NCI-H2029 (cell line): Measurements from ENCODE around the gene TBXAS1.

Source experiments
- DNase-seq: peaks from one replicate; lab custom pipeline; 2025; lab: John Stamatoyannopoulos, UW

The TBXAS1 gene

DNA sequence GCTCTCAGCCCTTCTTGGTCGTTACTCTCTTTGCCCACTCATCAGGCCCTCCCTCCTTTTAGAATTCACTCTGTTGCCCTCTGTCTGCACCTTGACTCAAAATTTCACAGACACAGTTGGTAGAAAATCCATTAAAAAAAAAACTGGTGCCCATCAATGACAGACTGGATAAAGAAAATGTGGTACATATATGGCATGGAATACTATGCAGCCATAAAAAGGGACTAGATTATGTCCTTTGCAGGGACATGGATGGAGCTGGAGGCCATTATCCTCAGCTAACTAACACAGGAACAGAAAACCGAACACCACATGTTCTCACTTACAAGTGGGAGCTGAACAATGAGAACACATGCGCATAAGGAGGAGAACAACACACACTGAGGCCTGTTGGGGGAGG, 118.0 kb downstream of the TBXAS1 start:
- no peak for DNase-seq

DNA sequence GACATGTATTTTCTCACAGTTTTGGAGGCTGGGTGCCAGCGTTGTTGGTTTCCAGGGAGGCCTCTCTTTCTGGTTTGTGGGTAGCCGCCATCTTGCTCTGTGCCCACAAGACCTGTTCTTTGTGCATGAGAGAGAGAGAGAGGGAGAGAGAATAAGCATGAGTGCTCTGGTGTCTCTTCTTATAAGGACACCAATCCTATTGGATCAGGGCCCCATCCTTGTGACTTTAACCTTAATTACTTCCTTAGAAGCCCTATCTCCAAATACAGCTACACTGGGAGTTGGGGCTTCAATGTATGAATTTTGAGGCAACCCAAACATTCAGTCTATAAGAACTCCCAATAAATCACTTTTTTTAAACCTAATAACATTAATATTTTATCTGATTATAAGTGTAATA, 119.1 kb downstream of the TBXAS1 start:
- DNase-seq: no peak

DNA sequence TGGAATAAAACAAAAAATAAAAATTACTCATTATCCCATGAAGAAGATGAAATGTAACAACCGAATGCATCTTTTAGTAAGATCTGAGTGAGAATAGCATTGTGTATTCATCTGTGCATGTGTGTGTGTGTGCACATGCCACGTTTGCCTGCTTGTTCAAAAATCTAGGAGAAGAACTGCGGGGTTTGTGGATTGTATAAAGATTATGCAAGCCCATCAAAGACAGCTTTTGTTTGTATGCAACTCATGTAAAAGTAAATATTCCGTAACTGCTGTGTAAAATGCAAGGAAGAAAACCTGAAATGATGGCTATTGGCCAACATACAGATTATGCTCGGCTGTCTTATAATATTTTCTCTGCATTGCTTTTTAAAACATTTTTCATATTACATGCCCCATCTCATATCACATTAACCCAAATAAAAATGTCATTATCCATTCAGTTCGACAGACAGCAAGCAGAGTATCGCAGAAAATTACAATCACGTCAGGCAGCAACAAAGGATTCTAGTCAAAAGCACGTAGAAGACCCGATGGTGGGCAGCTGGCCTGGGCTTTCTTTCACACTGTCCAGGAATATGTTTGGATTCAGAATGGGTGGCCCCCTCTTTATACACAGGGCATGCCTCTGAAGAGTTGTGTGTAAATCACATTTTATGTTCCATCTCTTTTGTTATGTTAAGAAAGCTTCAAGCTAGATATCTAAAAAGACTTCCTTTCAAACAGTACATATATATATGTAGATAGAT, 119.7 kb downstream of the TBXAS1 start:
- DNase-seq: no peak

DNA sequence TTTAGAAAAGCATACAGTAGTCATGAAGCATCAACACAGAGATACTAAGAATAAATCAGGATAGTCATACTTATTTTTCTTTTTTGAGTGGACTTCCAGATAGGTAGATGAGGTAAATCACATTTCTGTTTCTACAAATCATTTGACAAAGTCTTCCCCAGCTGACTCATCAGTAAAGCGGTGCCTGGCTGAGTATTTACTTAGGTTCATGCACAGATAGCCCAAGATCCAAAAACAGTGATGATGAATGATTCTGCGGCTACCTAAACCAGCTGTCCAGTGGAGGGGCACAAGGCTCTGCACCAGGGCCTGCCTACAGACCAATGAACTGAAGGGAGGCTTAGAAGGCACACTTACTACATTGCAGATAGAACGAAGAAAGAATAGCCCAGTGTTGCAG, 120.6 kb downstream of the TBXAS1 start:
- DNase-seq: no peak

DNA sequence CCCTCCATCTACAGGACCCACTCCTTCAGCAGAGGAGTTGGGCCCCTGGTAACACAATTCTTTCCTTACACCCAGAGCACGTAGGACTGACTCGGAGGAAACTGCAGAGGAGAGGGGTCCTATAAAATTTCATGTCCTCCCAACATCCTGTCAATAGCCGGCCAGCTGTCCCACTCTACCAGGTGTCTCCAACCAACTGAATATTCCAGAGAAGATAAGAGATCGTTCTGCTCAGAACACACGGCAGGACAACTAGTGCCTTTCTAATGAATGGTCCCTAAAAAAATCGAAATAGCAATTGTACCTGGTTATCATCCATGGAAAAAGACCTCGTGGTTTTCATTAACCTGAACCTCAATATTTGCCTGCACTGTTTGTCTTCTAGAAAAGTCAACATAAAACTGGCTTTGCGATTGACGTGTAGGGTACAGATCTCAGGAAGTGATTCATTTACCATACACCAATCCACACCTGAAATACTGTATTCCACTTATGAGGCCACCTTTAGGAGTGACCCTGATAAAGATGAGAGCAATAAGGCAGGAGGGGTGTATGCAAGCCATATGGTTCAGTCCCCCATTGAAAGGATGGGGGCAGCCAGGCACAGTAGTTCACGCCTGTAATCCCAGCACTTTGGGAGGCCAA, 121.9 kb downstream of the TBXAS1 start:
- DNase-seq: no peak

DNA sequence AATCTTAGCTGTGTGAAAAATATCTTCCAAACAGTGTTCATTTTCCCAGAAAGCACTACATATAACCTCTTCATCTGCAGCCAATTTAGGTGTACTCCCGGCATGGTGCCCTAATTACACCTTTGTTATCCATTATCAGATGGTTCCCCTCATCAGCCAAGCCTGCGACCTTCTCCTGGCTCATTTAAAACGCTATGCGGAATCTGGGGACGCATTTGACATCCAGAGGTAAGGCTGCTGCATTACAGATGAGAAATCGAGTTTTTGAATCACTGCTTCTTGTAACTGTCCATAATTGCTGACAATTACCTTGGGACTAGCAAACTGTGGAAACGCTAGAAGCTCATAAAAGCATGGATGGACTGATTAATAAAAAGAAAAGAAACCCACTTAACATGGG, 124.2 kb downstream of the TBXAS1 start:
- DNase-seq: no peak

DNA sequence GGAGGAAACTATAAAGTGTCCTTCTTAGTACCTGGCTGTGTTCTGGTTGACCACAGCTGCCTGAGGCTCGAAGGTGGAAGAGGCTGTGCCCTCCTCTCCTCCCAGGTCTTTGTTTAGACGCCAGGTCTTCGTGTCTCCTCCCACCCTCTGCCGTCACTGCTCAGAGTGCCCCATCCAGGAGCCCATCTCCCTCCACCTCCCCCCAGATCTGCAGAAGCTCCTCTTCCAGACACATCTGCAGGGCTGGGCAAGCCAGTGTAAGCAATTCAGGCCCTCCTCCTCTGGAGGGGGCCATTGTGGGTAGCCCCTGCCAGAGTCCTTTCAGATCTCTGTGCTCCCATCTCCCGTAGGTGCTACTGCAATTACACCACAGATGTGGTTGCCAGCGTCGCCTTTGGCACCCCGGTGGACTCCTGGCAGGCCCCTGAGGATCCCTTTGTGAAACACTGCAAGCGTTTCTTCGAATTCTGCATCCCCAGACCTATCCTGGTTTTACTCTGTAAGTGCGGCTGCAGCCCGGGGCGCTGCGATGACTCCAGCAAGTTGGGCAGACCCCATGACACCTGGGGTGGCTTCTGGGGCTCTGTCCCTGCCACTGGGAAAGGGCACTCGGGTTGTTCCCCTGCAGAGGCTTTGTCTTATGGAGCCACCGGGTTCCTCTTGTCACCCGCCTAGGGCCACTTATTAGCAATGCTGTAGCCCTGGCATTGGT, 126.2 kb downstream of the TBXAS1 start:
- DNase-seq: no peak

DNA sequence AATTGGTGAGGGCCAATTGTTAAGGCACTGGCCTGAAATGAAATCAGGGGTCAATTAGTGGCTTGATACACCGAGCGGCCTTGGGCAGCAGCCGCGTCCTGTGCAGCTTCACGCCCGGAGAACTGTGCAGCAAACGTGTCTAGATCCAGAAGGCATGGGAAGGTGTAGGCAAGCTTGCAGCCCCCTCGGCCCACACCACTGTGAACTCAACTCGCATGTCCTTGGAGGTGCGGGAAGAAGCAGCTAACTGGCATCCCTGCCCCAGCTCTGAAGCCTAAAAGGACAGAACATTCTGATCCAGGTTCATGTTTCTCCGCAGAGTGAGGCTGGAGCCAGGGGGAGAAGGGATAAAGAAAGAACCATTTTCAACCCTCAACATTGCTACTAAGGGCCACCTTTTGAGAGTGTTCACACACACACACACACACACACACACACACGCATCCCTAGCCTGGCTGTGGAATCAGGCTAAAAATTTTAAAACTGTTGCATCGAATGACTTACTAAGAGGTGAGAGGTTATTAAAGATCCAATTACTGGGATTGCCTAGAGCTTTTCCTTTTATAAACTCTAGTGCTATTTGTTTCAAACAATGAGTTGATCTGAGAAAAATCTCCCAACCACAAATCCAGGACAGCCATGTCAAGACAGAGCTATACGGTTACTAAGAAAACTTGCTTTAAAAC, 129.7 kb downstream of the TBXAS1 start:
- no peak for DNase-seq

DNA sequence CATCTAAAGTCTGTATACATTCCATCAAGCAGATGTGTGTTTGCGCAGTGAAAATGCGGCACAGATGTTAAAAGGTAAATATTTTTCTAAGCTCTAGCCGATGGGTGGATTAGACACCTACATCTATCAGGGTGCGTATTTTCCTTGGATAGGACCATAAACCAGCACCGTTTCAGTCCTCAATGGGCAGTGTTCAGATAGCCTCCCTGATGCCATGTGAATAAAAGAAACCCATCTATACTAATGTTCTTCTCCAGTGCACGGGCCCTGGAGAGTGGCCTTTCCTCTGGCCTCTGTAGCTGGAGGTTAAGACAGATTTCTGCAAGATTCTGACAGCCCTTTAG, 130.2 kb downstream of the TBXAS1 start:
- no peak for DNase-seq

DNA sequence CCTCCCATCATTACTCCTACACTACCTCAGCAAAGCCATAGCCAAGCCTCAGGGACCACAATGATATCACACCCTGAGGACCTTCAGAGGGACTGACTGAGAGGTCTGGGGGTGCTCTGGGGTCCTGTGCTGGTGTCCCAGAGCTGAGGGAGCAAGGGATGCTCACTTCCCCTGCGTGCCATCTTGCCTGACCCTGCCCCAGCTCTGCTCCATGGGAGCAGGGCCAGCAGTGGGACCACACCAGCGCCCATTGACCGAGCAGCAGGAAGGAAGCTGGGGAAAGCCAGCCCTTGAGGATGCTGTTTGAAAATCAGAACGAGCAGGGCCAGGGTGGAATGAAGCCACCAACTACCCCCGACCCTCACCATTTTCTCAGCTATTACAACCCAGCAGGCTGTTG, 130.7 kb downstream of the TBXAS1 start:
- DNase-seq: no peak

DNA sequence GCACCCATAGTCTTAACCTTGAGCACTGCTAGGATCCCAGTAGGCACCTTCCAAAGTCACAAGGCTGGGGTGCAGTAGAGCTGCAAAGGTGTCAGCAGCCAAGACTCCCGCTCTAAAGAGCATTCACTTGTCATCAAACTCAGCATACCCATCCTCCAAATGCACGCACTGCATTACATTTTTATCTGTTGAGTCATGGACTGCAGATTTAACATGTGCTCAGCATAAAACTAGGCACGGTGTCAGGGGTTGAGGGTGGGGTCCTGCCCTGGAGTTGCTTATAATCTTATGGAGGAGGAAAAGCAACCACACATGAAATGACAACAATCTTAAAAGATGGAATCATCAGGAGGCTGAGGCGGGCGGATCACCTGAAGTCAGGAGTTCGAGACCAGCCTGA, 131.1 kb downstream of the TBXAS1 start:
- DNase-seq: no peak

DNA sequence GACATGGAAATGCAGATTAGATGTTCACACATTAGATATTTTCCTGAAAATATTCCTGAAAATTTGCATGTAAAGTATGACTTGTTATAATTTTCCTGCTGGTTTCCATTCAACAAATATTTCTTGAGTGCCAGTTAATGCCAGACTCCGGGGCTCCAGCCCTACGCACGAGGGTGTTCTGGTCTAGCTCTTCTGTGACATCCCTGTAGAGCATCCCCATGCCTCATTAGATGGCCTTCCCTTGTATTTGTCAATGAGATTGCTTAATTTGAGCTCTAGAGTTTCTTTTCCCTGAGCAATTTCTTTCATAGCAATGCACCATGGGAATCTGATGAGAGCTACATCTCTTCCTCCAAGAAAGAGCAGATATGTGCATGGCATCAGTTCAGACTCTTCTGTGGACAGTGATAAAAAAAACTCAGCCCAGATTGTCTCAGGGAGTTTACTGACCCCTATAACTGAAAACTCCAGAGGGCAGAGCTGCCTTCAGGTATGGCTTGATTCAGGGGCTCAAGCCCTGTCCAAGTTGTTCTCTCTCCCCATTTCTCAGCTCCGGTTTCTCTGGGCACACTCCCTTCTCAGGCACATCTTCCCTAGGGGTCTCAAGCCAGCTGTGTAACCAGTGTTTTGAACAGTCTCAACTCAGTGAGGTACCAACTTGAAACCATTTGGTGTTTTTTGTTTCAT, 137.0 kb downstream of the TBXAS1 start:
- no peak for DNase-seq

DNA sequence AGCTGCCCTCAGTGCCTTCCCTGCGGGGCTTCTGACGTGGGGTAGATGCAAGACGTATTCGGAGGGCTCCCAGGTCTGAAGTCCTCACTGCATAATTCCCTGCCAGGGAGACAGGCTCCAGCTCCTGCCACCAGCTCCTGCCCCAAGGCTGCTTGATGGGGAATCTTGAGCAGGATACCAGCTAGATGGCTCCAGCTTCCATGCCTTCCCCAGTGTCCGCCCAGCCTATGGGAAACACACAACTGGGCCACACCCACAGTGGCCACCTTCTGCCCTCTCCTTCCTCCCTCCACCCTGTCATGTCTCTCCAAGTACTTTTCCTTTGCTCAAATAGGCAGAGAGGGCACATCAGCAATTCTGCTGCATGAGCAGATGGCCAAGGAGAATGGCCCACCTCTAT, 137.9 kb downstream of the TBXAS1 start:
- DNase-seq: no peak

DNA sequence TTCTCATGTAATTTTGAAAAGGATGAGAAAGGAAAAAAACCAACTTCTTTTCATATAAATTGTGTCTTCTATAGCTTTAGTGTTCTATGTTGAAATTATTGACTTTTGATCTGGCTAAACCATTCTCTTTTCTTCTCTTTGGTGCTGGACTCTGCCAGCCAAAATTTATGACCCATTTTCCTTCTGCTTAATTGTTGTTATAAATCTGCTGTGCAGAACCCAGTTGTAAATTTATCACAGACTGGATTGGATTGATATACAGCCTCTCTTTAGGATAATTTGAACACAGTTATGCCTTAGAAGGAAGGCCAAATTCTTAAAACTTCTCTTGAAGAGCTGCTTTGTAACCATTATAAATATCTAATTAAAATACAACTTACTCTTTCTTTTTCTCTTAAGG, 139.9 kb downstream of the TBXAS1 start:
- no peak for DNase-seq

DNA sequence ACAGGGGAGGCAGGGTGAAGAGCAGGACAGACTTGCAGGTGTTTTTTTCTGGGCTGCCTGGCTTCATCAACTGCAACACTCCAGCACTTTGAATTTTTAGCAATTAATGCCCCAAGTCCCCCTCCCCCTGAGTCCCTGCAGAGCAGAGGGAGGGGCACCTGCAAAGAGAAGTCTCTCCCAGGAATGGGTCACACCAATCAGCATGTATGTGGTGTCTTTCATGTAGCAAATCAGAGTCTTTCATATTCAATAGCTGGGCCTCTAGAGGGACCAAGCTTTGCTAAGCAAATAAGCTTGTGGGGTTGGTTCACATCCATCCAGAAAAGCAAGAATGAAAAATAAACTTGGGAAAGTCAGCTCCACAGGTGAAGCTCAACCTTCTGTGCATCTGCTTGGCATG, 143.0 kb downstream of the TBXAS1 start:
- no peak for DNase-seq

DNA sequence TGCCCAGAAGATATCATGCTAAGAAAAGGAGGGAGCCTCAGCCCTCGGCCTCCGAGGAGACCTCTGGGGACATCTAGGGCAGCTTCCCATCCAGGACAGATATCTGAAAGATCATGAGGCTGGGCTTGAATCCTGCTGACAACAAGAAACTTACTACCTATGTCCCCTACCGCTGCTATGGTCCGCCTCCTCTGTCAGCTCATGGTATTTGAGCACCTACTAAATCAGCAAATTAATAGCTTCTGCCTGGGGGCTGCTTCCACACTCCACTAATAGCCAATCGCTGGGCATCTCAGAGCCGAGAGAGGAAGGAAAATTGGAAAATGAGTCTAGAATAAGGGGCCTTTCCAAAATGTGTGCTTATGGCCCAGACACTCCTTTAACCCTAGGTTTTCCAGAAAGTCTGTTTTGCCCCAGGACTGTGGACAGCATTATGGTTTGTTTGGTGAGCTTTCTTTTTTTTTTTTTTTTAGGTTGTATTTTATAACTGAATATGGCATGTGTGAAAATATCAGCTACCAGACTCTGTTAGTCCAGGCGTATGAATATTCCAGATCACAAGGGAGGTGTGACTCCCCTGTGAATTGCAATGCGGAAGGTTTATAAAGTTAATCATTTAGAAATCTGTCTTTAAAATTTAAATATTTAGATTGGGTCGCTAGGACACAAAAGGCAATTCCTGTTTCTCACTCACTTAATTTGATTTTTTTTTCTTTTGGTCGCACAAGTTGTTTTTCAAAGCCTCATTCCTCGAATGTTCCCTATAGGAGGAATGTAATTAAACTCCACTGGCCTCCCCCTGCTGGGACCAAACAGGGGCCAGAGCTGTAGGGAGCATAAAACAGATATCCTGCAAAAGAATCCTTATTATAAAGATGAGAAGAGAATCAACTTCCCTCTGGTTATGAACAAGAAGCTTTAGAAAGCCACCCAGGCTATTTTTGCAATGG, 144.3 kb downstream of the TBXAS1 start:
- DNase-seq: no peak

DNA sequence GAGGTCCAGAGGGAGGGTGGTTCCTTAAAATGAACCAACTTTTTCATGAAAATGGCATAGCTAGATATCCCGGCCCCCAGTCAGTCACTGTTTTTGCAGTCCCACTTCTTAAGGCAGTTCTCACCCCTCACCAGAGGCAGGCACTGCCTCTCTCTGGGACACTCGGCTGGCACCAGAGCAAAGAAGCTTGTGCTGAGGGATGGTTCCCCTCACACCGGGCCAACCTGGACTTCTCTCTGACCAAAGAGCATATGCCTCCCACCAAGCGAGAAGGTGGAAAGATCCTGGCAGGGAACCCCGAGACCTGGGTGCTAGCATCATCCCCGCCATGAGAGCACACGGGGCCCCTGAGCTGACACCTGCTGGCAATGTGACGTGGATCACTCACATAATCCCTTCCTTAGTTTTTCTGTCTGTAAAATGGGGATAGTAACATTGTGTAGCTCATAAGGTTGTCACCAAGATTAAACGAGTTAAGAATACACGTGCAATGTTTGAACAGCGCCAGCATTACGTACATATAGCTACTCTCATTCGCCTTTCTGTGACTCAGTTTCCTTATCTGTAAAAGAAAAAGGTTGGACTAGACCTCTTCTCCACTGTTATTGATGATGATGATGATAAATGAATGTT, 145.2 kb downstream of the TBXAS1 start:
- no peak for DNase-seq

DNA sequence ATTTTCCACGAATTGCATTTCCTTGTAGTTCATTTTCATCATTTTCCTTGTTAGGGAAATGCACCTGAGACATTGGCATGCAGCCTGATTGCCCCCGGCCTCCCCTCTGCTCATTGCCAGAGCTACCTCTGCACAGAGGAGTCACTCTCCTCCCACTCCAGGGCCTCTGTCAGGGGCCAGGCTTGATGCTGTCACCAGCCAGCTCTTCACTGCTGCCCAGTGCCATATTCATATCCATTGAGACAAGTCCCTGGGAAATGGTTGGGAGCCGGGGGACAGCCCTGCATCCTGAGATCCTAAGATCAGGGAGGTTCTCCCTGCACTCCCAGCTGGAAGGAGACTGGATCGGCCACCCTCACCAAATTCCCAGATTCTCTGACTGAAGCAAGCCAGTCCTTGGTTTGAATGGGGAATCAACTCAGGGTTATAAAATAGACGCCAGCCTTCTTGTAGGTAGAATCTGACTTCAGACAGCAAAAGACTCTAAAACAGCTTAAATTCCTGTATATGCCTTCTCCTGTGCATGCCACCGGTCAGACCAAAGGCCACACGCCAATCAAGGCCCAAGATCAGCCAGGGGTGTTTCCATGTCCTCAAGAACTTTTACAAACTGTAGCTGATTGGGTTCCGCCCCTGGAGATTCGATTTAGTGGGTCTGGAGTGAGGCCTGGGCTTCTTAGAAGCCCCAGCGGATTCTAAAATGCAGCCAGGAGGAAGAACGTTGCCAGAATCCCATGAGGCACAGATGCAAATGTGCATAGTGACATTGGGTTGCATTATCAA, 147.2 kb downstream of the TBXAS1 start:
- no peak for DNase-seq

DNA sequence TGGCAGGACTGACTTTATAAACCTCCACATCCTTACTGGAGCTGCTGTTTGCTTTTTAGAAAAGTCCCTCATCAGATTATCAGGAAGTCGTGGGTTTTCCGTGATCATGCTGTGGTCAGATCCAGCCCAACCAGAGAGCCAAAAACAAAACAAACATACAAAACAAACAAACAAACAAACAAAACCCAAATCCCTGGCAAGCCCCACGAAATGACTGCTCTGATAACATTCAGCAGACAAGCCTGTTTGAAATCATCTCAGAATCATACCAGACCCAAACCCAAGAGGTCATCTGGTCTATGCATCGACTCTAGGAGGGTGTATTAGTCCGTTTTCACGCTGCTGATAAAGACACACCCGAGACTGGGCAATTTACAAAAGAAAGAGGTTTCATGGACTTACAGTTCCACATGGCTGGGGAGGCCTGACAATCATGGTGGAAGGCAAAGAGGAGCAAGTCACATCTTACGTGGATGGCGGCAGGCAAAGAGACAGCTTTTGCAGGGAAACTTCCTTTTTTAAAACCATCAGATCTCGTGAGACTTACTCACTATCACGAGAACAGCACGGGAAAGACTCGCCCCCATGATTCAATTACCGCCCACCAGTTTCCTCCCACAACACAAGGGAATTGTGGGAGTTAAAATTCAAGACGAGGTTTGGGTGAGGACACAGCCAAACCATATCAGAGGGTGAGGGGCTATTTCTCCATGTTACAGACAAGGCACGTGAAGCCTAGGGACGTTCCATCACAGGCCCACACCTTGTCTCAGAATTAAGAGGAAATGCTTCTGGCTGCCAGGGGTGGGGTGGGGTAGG, 148.0 kb downstream of the TBXAS1 start:
- DNase-seq: no peak
